ENCODE results near the gene SACM1L. TPM values are rescaled to one million over a fixed set of nuclear protein-coding genes. Genes with fewer than 3 reads are reported as not detected.
A peak's percentile ranks its signal among the peaks of the same experiment; 100 is the strongest.
"Not testable (repeated sequence)": the region's sequence is repeated elsewhere in the genome, so short reads cannot be mapped to it uniquely, and the experiment has no call there.

SACM1L gene
- total and polyA plus RNA-seq, 5 donors = 17.0 to 32.0 (median 29.3) TPM

DNA sequence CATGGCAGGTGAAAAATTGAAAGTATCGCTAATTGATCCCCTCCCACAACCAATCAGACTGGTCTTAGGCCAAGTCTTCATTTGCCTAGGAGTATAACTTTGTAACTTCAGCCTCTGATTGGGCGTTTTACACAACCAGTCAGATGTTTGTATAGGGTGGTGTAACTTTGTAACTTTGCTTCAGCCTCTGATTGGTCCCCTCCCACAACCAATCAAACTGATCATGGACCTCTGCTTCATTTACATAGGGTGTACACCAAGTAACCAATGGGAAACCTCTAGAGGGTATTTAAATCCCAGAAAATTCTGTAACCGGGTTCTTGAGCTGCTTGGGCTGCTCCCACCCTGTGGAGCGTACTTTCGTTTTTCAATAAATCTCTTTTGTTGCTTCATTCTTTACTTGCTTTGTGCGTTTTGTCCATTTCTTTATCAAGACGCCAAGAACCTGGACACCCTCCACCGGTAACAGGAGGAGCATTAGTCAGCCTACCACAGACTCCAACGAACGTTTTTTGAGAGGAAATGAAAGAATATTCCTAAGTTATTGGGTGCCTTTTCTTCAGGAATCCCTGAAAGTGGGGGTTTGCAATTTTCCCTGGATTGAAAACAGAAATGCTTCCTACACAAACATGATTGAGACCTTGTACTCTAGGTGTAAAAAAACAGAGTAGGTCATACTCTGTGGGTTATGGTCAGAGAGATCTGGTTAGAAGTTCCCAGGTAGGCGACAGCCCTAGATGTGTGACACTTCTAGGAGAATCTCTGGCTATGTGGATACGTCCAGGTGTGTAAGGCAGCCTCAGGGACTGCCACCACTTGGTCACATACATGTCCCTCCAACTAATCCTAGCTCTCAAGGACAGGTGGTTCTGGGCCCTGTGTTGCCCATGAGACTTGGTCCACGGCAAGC lies 5.5 kb upstream of the SACM1L start:
- H3K27ac ChIP-seq (ENCODE audit: low read length) = no peak overlapping the region
- H3K4me1 ChIP-seq (ENCODE audit: control insufficient read depth, insufficient read depth, low read length) = peaks cover 3% of the 10 kb centered on the region
- WGBS = 79% methylated on average over 13 of the region's 13 CpGs
- H3K4me3 ChIP-seq (ENCODE audit: low read length) = no peak overlapping the region
- H3K9me3 ChIP-seq (ENCODE audit: control insufficient read depth, low read length) = no peaks in the 10 kb centered on the region
- ATAC-seq (no peak), DNase-seq (no peak)
- intact Hi-C loops (cut with DNase I) = no loop called here
- no peaks in the 10 kb centered on the region for H3K27me3 ChIP-seq (ENCODE audit: control insufficient read depth, insufficient read depth)

DNA sequence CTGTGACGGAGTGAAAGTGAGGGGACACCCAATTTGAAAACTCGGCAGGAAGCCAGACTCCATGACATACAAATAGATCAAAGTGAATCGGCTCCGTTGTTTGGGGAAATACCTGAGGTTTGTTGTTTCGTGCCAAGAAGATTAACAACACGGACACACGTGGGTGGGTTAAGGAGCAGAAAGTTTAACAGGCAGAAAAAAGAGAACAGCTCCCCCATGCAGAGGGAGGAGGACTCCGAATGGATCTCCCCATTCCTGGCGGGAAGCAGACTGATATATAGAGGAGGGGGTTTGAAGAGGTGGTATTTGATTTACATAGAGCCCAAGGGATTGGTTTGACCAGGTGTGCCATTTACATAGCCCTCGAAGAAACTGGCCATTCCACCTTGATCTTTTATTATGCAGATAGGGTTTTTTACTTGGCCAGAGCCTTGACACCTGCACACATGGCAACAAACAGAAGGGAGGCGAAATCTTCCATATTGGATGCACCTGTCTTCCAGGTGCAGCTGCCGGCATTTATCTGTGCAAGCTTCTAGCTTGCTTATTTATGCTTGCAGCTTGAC lies 4.8 kb upstream of the SACM1L start:
- no peak overlapping the region for H3K27ac ChIP-seq (ENCODE audit: low read length)
- no peaks in the 10 kb centered on the region for H3K27me3 ChIP-seq (ENCODE audit: control insufficient read depth, insufficient read depth)
- no peak for ATAC-seq
- DNase-seq = no peak
- H3K9me3 ChIP-seq (ENCODE audit: control insufficient read depth, low read length) = no peaks in the 10 kb centered on the region
- no peak overlapping the region for H3K4me3 ChIP-seq (ENCODE audit: low read length)
- H3K4me1 ChIP-seq (ENCODE audit: control insufficient read depth, insufficient read depth, low read length) = peaks cover 3% of the 10 kb centered on the region
- intact Hi-C loops (cut with DNase I) = no loop called here
- WGBS = 61% methylated on average over 12 of the region's 12 CpGs

DNA sequence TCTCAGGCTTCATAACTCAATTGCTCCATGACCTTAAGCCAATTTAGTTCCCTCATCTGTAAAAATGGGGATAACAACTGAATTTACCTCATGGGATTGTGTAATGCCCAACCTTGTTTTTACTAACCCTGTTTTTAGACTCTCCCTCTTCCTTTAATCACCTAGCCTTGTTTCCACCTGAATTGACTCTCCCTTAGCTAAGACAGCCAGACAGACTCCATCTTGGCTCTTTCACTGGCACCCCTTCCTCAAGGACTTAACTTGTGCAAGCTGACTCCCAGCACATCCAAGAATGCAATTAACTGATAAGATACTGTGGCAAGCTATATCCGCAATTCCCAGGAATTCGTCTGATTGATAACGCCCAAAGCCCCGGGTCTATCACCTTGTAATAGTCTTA lies 3.5 kb upstream of the SACM1L start:
- ATAC-seq; DNase-seq; H3K4me1 ChIP-seq (ENCODE audit: control insufficient read depth, insufficient read depth, low read length); H3K27me3 ChIP-seq (ENCODE audit: control insufficient read depth, insufficient read depth); H3K9me3 ChIP-seq (ENCODE audit: control insufficient read depth, low read length); H3K27ac ChIP-seq (ENCODE audit: low read length); intact Hi-C loops (cut with DNase I); H3K4me3 ChIP-seq (ENCODE audit: low read length): not testable (repeated sequence)
- WGBS = 27% methylated on average over 4 of the region's 4 CpGs

DNA sequence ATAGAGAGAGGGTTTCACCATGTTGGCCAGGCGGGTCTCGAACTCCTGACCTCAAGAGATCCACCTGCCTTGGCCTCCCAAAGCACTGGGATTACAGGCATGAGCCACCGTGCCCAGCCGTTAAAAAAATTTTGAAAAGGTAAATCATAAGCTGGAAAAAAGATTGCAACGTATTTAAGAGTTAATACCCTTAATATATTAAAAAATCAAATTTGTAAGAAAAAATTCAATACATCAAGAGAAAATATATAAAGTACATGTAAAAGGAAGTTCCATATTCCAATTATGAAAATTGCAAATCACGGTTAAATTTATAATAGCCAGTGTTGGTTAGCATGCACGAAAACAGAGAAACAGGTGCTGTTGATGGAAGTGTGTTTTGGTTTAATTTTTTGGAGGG lies 2.3 kb upstream of the SACM1L start:
- 92% methylated on average over 7 of the region's 7 CpGs for WGBS
- DNase-seq = no peak
- Histone ChIP-seq H3K27me3 (ENCODE audit: control insufficient read depth, insufficient read depth) (no peaks in the 10 kb centered on the region), H3K9me3 (ENCODE audit: control insufficient read depth, low read length) (no peaks in the 10 kb centered on the region), H3K4me1 (ENCODE audit: control insufficient read depth, insufficient read depth, low read length) (peaks cover 8% of the 10 kb centered on the region), H3K4me3 (ENCODE audit: low read length) (no peak overlapping the region), H3K27ac (ENCODE audit: low read length) (no peak overlapping the region)
- intact Hi-C loops (cut with DNase I) = no loop called here
- no peak for ATAC-seq

DNA sequence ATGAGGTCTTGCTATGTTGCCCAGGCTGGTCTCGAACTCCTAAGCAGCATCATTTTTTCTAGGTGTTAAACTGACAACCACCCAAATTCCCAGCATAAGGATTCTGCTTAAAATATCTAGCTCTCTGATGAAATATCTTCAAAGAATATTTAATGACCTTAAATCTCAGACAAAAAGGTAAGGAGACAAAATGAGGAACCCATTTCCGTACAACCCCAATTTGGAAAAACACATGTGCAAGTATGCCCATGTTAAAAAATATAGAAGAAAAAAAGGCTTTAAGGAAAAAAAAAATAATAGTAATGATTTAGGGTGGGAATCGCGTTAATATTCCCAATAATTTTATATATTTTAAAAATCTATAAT lies 1.4 kb upstream of the SACM1L start:
- intact Hi-C loops (cut with DNase I) = no loop called here
- H3K27me3 ChIP-seq (ENCODE audit: control insufficient read depth, insufficient read depth) = no peaks in the 10 kb centered on the region
- 35% methylated on average over 4 of the region's 4 CpGs for WGBS
- ATAC-seq = no peak
- no peak overlapping the region for H3K27ac ChIP-seq (ENCODE audit: low read length)
- H3K9me3 ChIP-seq (ENCODE audit: control insufficient read depth, low read length) = no peaks in the 10 kb centered on the region
- peaks cover 8% of the 10 kb centered on the region for H3K4me1 ChIP-seq (ENCODE audit: control insufficient read depth, insufficient read depth, low read length)
- no peak for DNase-seq
- H3K4me3 ChIP-seq (ENCODE audit: low read length) = peak overlapping the region; percentile 70

DNA sequence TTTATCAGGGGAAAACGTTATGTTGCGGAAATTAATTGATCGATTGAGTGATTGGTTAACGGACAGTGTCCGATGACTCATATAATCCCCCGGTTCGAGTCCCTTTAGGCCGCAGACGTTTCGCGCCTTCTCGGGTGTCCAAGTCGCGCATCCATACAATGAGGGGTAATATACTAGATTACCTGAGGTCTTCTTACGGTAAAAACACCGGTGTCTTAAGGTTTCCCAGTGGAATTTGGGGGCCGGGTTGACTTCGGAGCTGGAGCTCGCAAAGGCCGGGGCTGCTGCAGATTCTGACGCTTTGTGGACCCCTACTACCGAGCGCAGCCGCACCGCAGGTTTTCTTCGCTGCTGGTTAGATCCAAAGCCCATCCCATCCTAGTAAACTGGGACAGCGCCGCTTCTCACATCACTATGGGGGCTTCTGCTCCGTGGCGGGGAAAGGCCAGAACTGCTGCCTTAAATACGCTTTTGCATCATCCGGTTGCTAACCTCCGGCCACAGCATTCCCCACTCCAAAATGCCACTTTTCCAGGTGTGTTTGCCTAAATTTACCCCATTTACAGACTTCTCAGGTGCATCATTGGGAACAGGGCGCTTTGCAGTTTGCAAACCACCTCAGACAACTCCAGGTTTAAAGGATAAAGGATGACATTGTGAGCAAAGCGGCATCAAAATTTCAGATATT lies 858 bp upstream of the SACM1L start:
- 2% methylated on average over 35 of the region's 35 CpGs for WGBS
- DNase-seq = peak; percentile 31 to 71 (median 50)
- H3K27ac ChIP-seq (ENCODE audit: low read length) = peak overlapping the region; percentile 78
- intact Hi-C loops (cut with DNase I) = no loop called here
- peak; percentile 3 to 19 for ATAC-seq
- no peaks in the 10 kb centered on the region for H3K9me3 ChIP-seq (ENCODE audit: control insufficient read depth, low read length)
- peaks cover 8% of the 10 kb centered on the region for H3K4me1 ChIP-seq (ENCODE audit: control insufficient read depth, insufficient read depth, low read length)
- H3K4me3 ChIP-seq (ENCODE audit: low read length) = peak overlapping the region; percentile 70
- H3K27me3 ChIP-seq (ENCODE audit: control insufficient read depth, insufficient read depth) = no peaks in the 10 kb centered on the region

DNA sequence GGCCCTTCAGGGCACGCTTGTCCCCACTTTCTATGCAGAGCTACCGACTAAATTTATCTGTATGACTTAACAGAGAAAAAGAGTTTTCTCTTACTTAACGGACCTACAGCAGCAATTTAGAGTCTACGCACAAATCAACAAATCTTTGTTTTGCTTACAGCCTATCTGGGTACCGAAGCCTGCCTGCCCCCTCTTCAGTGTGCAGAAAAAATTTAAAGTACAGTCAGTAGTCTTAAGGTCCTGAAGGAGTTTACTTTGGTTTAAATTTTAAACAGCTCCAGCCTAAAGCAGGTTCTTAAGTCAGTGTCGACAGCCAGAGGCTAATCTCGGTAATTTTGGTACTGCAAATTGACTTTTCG lies 570 bp downstream of the SACM1L start:
- intact Hi-C loops (cut with DNase I) = no loop called here
- 1% methylated on average over 8 of the region's 8 CpGs for WGBS
- no peaks in the 10 kb centered on the region for H3K9me3 ChIP-seq (ENCODE audit: control insufficient read depth, low read length)
- no peak for ATAC-seq
- H3K27me3 ChIP-seq (ENCODE audit: control insufficient read depth, insufficient read depth) = no peaks in the 10 kb centered on the region
- H3K27ac ChIP-seq (ENCODE audit: low read length) = peak overlapping the region; percentile 78
- H3K4me1 ChIP-seq (ENCODE audit: control insufficient read depth, insufficient read depth, low read length) = peaks cover 8% of the 10 kb centered on the region
- peak overlapping the region; percentile 70 for H3K4me3 ChIP-seq (ENCODE audit: low read length)
- DNase-seq = no peak

DNA sequence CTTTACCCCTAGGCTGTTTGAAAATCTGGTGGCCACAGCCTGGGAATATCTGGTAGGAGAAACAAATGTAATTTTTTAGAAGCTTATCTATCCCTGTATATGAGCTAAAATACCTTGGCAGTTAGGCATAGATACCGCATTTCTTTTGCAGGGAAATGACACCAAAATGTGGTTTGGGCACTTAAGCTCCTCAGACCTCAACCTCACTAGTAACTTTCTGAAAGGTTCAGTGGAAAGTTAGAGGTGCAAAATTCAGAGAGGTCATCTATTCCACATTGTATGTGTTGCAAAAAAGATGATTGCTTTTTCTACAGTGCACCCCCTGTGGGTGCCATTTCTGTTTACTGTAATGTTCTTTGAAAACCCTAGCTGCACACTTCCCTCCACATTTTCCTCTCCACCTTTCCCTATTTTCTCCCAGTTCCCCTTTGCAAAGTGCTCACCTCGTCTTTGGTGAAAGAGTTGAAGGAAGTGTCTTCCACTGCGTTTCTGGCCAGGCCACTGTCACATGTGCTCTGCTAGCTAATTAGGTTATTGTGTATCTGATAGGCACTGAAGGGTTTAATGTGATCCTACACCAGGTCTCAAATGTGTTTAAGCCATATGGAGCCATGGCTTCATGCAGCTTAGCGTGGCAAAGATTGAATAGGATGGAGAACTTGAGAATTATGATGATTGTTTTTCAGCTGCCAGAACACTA lies 1.3 kb downstream of the SACM1L start:
- peak overlapping the region; percentile 70 for H3K4me3 ChIP-seq (ENCODE audit: low read length)
- no peaks in the 10 kb centered on the region for H3K9me3 ChIP-seq (ENCODE audit: control insufficient read depth, low read length)
- WGBS = 17% methylated on average over 4 of the region's 4 CpGs
- no peaks in the 10 kb centered on the region for H3K27me3 ChIP-seq (ENCODE audit: control insufficient read depth, insufficient read depth)
- ATAC-seq (no peak), DNase-seq (no peak)
- intact Hi-C loops (cut with DNase I) = no loop called here
- peaks cover 10% of the 10 kb centered on the region for H3K4me1 ChIP-seq (ENCODE audit: control insufficient read depth, insufficient read depth, low read length)
- no peak overlapping the region for H3K27ac ChIP-seq (ENCODE audit: low read length)

DNA sequence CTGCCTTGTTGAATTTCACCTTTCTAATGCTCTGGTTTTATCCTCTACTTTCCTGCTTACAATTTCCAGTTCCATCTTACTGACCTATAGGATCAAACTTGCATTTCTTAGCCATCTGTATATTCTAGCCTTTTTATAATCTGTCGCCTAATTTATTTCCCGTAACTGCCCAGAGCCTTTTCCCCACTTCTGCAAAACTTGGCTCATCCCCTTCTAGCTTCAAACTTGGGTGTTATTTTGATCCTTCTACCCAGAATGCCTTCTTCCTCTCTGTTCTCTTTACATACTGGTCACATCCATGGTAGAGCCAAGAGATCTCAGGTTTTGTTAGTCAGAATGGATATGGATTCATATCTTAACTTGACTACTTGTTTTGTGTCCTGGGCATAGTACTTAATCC lies 2.6 kb downstream of the SACM1L start:
- Histone ChIP-seq H3K27ac (ENCODE audit: low read length) (no peak overlapping the region), H3K27me3 (ENCODE audit: control insufficient read depth, insufficient read depth) (no peaks in the 10 kb centered on the region), H3K4me3 (ENCODE audit: low read length) (no peak overlapping the region), H3K9me3 (ENCODE audit: control insufficient read depth, low read length) (no peaks in the 10 kb centered on the region), H3K4me1 (ENCODE audit: control insufficient read depth, insufficient read depth, low read length) (peaks cover 10% of the 10 kb centered on the region)
- intact Hi-C loops (cut with DNase I) = no loop called here
- DNase-seq = no peak
- ATAC-seq = no peak
- WGBS = 88% methylated on average over 2 of the region's 2 CpGs

DNA sequence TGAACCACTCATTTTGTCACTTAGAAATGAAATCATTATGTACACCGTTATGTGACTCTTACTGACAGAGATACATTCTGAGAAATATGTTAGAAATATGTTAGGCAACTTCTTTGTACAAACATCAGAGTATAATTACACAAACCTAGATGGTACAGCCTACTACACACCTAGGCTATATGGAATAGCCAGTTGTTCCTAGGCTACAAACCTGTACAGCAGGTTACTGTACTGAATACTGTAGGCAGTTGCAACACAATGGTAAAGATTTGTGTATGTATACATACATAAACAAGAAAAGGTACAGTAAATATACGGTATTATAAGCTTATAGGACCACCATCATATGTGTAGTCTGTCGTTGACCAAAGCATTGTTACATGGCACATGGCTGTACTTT lies 3.7 kb downstream of the SACM1L start:
- 93% methylated on average over 3 of the region's 3 CpGs for WGBS
- no peak for DNase-seq
- no peak for ATAC-seq
- no peak overlapping the region for H3K27ac ChIP-seq (ENCODE audit: low read length)
- no peaks in the 10 kb centered on the region for H3K27me3 ChIP-seq (ENCODE audit: control insufficient read depth, insufficient read depth)
- intact Hi-C loops (cut with DNase I) = no loop called here
- H3K9me3 ChIP-seq (ENCODE audit: control insufficient read depth, low read length) = no peaks in the 10 kb centered on the region
- no peak overlapping the region for H3K4me3 ChIP-seq (ENCODE audit: low read length)
- peaks cover 10% of the 10 kb centered on the region for H3K4me1 ChIP-seq (ENCODE audit: control insufficient read depth, insufficient read depth, low read length)

All from right cardiac atrium (tissue), 5 donors.